Left lung (tissue), 10 donors: ENCODE measurements around the gene BAIAP2L2. TPM values are rescaled to one million over a fixed set of nuclear protein-coding genes. Genes with fewer than 3 reads are reported as not detected.

Source experiments
- ATAC-seq: fragments of 200-7000 bp; cut with Tn5 transposase; one replicate; pipeline ENCODE4 v1.9.1; 2020; ENCODE audit warnings: moderate library complexity
- DNase-seq, 4 donors: peaks; one replicate each; pipeline ENCODE4 v3.0.0-alpha.2; 2013 to 2020
- H3K27ac ChIP-seq, 2 donors: fragments of 200-600 bp; sonication (generic) in 1 of 2; one replicate each; pipeline versions ENCODE4 v1.5.0 to v1.8.0; 2020 to 2021
- H3K27me3 ChIP-seq, 2 donors: fragments of 200-600 bp; sonication (generic) in 1 of 2; one replicate each; pipeline versions ENCODE4 v1.5.0 to v1.8.0; 2020 to 2021
- H3K36me3 ChIP-seq, 2 donors: fragments of 200-600 bp; sonication (generic) in 1 of 2; one replicate each; pipeline versions ENCODE4 v1.5.0 to v1.8.0; 2020 to 2021
- H3K4me1 ChIP-seq, 2 donors: fragments of 200-600 bp; one replicate each; pipeline ENCODE4 v1.8.0; 2021
- H3K4me3 ChIP-seq, 2 donors: fragments of 200-600 bp; sonication (generic) in 1 of 2; one replicate each; pipeline versions ENCODE4 v1.5.0 to v1.8.0; 2020 to 2021; ENCODE audit warnings: mild to moderate bottlenecking in 1 of 2
- H3K9me3 ChIP-seq, 2 donors: fragments of 200-600 bp; sonication (generic) in 1 of 2; one replicate each; pipeline versions ENCODE4 v1.5.0 to v1.8.0; 2020 to 2021
- CTCF ChIP-seq, 2 donors: fragments of 200-600 bp; sonication (generic) in 1 of 2; IDR thresholded peaks; one replicate each; pipeline versions ENCODE4 v1.5.0 to v1.8.0; 2021; ENCODE audit warnings: antibody characterized with exemption in 2 of 2
- intact Hi-C, 2 donors: fragments of 100-400 bp; cut with DNase I; formaldehyde crosslinking; loops; one replicate each; pipeline versions ENCODE4 v1.11.2 to v1.14.2; 2022
- polyA plus RNA-seq, 6 donors: library from polyadenylated mRNA; unstranded; fragments of 120-200 nt; gene quantifications; one replicate each; pipeline ENCODE4 v1.2.1, GENCODE V29; 2013; ENCODE audit not compliant: insufficient read length in 6 of 6
- total RNA-seq, 2 donors: library from RNA; stranded (reverse); fragmentation: NEBNext Ultra II Directional; extraction: Animal tissue kit (Norgen Biotek cat#: 25700); gene quantifications; one replicate each; pipeline ENCODE4 v1.2.1, GENCODE V29; 2021
- donor health status: DM: no; HTN: yes; CAD: no.
- donor health status: DM: no; HTN: no; CAD: no.

The BAIAP2L2 gene
- total and polyA plus RNA-seq, 8 donors = 0.34 to 1.5 (median 0.99) TPM

- H3K4me1 ChIP-seq = peaks cover 15 to 26% of the 10 kb centered on the region in 2 donors
- TF ChIP-seq CTCF (IDR thresholded peaks at IDR 0.05) = no peak
- ATAC-seq = no peak
- intact Hi-C loops = no loop called here
- DNase-seq = peak in 1 of 4 donors; percentile 45
- peaks cover 28 to 49% of the 10 kb centered on the region in 2 donors for H3K27me3 ChIP-seq
- H3K4me3 ChIP-seq = no peak overlapping the region
- no peaks in the 10 kb centered on the region for H3K9me3 ChIP-seq
- H3K36me3 ChIP-seq = no peaks in the 10 kb centered on the region
- no peak overlapping the region for H3K27ac ChIP-seq
Measured at GRCh38 chr22:38082986-38083710, 27.3 kb downstream of the BAIAP2L2 start.

- H3K4me3 ChIP-seq = peak overlapping the region in 1 of 2 donors; percentile 10
Measured at GRCh38 chr22:38081941-38082828, 28.3 kb downstream of the BAIAP2L2 start.

GRCh38 chr22:38081636-38081940, 28.9 kb downstream of the BAIAP2L2 start:
- Histone ChIP-seq H3K4me3 (peak overlapping the region; percentile 9 to 10), H3K9me3 (no peaks in the 10 kb centered on the region), H3K27ac (no peak overlapping the region), H3K27me3 (peaks cover 28 to 45% of the 10 kb centered on the region in 2 donors), H3K4me1 (peaks cover 15 to 26% of the 10 kb centered on the region in 2 donors), H3K36me3 (no peaks in the 10 kb centered on the region)
- peak in 1 of 4 donors; percentile 63 for DNase-seq
- TF ChIP-seq CTCF (IDR thresholded peaks at IDR 0.05) = no peak
- ATAC-seq = no peak
- intact Hi-C loops = no loop called here

More at GRCh38 chr22:38081941-38082828, 28.3 kb downstream of the BAIAP2L2 start:
- H3K27me3 ChIP-seq = peaks cover 28 to 45% of the 10 kb centered on the region in 2 donors
- TF ChIP-seq CTCF (IDR thresholded peaks at IDR 0.05) = no peak
- DNase-seq = peak in 1 of 4 donors; percentile 61
- H3K4me1 ChIP-seq = peaks cover 15 to 26% of the 10 kb centered on the region in 2 donors
- no peaks in the 10 kb centered on the region for H3K9me3 ChIP-seq
- H3K27ac ChIP-seq = no peak overlapping the region
- no peaks in the 10 kb centered on the region for H3K36me3 ChIP-seq
- no peak for ATAC-seq
- intact Hi-C loops = no loop called here

- H3K27me3 ChIP-seq = peaks cover 28 to 45% of the 10 kb centered on the region in 2 donors
- H3K36me3 ChIP-seq = peaks cover 0 to 5% of the 10 kb centered on the region in 2 donors
- H3K4me3 ChIP-seq = peak overlapping the region; percentile 9 to 10
- intact Hi-C loops = no loop called here
- ATAC-seq (peak; percentile 61), DNase-seq (peak in 2 of 4 donors; percentile 35 to 79)
- no peak overlapping the region for H3K27ac ChIP-seq
- H3K4me1 ChIP-seq = peaks cover 15 to 26% of the 10 kb centered on the region in 2 donors
- no peak for TF ChIP-seq CTCF (IDR thresholded peaks at IDR 0.05)
- H3K9me3 ChIP-seq = no peaks in the 10 kb centered on the region
Measured at GRCh38 chr22:38080850-38081635, 29.4 kb downstream of the BAIAP2L2 start.
